DND-41 (cell line): ENCODE data around the gene PI4K2B.
"Not testable (repeated sequence)": the region's sequence is repeated elsewhere in the genome, so short reads cannot be mapped to it uniquely, and the experiment has no call there.

Experiments used
- ATAC-seq: fragments of 200-7000 bp; cut with Tn5 transposase; 3 replicates; pipeline ENCODE4 v1.9.1; 2021; ENCODE audit warnings: low read depth; ENCODE audit not compliant: insufficient read depth
- DNase-seq: peaks from one replicate; pipeline ENCODE4 v3.0.0-alpha.2; 2020
- H2AFZ ChIP-seq: 2 replicates; pipeline ENCODE4 v1.6.0; 2012; ENCODE audit warnings: low read depth, low read length
- H3K27ac ChIP-seq: 2 replicates; pipeline ENCODE4 v1.5.1; 2012; ENCODE audit warnings: low read length, inconsistent platforms
- H3K27me3 ChIP-seq: fragments of 200-600 bp; sonication (generic); 2 replicates; pipeline ENCODE4 v1.6.0; 2012; ENCODE audit warnings: low read length, mild to moderate bottlenecking, inconsistent platforms; ENCODE audit not compliant: insufficient read depth, poor library complexity
- H3K36me3 ChIP-seq: 2 replicates; pipeline ENCODE4 v1.5.1; 2012; ENCODE audit warnings: low read length, inconsistent platforms; ENCODE audit not compliant: insufficient read depth
- H3K4me1 ChIP-seq: 2 replicates; pipeline ENCODE4 v1.5.1; 2012; ENCODE audit warnings: mild to moderate bottlenecking, low read length; ENCODE audit not compliant: insufficient read depth
- H3K4me2 ChIP-seq: 2 replicates; pipeline ENCODE4 v1.6.0; 2012; ENCODE audit warnings: mild to moderate bottlenecking, moderate library complexity, low read length, inconsistent platforms; ENCODE audit not compliant: insufficient read depth
- H3K4me3 ChIP-seq, 2 experiments: fragments of 200-600 bp in 1 of 2; shearing (Covaris generic) in 1 of 2; 2 replicates each; pipeline ENCODE4 v1.5.1; 2012 to 2016; ENCODE audit warnings: inconsistent platforms in 2 of 2, low read length in 2 of 2, mild to moderate bottlenecking in 2 of 2, low read depth in 1 of 2, moderate library complexity in 1 of 2
- H3K79me2 ChIP-seq: 2 replicates; pipeline ENCODE4 v1.6.0; 2012; ENCODE audit warnings: low read length, inconsistent platforms; ENCODE audit not compliant: insufficient read depth
- H3K9ac ChIP-seq: 2 replicates; pipeline ENCODE4 v1.6.0; 2012; ENCODE audit warnings: low read depth, mild to moderate bottlenecking, inconsistent platforms, low read length, moderate library complexity
- H3K9me3 ChIP-seq: 2 replicates; pipeline ENCODE4 v1.5.1; 2012; ENCODE audit warnings: low read length, moderate library complexity, mild to moderate bottlenecking, inconsistent platforms; ENCODE audit not compliant: insufficient read depth, severe bottlenecking
- H4K20me1 ChIP-seq: 2 replicates; pipeline ENCODE4 v1.6.0; 2012; ENCODE audit warnings: low read length; ENCODE audit not compliant: insufficient read depth
- EZH2 ChIP-seq: IDR thresholded peaks from 3 replicates; pipeline ENCODE4 v1.6.1; 2012; ENCODE audit warnings: borderline replicate concordance, low read depth, mild to moderate bottlenecking, moderate library complexity, low read length, inconsistent platforms; ENCODE audit not compliant: severe bottlenecking
- TF ChIP-seq, protein P1 (sequence below): IDR thresholded peaks from 2 replicates; pipeline ENCODE4 v1.5.1; 2012; ENCODE audit warnings: borderline replicate concordance, low read length, moderate library complexity, mild to moderate bottlenecking; ENCODE audit not compliant: poor library complexity, severe bottlenecking; ENCODE audit errors: extremely low read depth

Gene PI4K2B

DNA sequence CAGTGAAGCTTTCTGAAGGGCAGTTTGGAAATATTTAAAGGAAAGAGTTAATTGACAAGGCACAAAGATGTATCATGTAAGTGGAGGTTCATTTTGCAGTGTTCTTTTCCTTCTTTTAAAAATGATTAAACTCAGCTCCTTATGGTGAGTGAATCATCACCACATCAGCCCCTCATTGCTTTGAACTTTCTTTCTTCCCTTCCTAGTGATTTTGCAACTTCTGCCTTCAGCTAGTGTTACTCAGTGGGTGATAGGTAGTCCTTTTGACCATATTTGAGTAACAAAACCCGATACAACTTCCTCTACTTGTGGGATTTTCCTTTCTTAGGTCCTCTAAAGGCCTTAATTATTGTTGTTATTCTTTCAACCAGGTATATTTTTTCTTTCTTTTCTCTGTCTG is 86.9 kb downstream of the PI4K2B start:
- TF ChIP-seq, protein P1, sequence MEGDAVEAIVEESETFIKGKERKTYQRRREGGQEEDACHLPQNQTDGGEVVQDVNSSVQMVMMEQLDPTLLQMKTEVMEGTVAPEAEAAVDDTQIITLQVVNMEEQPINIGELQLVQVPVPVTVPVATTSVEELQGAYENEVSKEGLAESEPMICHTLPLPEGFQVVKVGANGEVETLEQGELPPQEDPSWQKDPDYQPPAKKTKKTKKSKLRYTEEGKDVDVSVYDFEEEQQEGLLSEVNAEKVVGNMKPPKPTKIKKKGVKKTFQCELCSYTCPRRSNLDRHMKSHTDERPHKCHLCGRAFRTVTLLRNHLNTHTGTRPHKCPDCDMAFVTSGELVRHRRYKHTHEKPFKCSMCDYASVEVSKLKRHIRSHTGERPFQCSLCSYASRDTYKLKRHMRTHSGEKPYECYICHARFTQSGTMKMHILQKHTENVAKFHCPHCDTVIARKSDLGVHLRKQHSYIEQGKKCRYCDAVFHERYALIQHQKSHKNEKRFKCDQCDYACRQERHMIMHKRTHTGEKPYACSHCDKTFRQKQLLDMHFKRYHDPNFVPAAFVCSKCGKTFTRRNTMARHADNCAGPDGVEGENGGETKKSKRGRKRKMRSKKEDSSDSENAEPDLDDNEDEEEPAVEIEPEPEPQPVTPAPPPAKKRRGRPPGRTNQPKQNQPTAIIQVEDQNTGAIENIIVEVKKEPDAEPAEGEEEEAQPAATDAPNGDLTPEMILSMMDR, result no peak
- Histone ChIP-seq H3K27ac (no peak overlapping the region), H3K4me1 (no peaks in the 10 kb centered on the region), H3K9me3 (no peaks in the 10 kb centered on the region), H3K36me3 (peaks cover 18% of the 10 kb centered on the region), H2AFZ (no peak overlapping the region), H3K4me2 (no peak overlapping the region), H4K20me1 (no peaks in the 10 kb centered on the region), H3K79me2 (peaks cover 3% of the 10 kb centered on the region; the same call in 1 of the 2 replicates), H3K27me3 (no peaks in the 10 kb centered on the region), H3K4me3 (no peak overlapping the region), H3K9ac (no peak overlapping the region)
- no peak for ATAC-seq
- DNase-seq, result no peak

DNA sequence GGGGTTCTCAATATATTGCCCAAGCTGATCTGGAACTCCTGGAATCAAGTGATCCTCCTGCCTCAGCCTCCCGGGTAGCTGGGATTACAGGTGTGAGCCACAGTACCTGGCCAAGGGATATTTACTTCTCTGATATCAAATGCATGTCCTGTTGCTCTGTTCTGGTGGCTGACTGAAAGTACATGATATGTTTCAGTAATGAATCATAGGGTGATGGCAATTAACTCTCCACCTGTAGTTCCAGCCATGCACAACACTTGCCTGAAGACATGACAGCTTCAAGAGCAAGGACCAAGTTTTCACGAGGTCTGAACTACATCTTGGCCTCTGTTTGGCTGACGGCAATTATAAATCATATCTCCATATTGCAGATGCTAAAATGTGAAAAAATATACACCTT is 87.9 kb downstream of the PI4K2B start:
- no peak for TF ChIP-seq EZH2
- TF ChIP-seq, protein P1, result no peak

DNA sequence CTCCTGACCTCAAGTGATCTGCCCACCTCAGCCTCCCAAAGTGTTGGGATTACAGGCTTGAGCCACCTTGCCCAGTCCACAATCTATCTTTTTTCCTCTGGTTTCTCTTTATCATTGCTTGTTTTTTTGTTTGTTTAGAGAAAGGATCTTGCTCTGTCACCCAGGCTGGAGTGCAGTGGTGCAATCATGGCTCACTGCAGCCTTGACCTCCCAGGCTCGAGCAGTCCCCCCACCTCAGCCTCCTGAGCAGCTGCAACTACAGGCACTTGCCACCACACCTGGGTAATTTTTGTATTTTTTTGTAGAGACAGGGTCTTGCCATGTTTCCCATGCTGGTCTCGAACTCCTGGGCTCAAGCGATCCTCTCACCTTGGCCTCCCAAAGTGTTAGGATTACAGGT is 94.6 kb downstream of the PI4K2B start:
- not testable (repeated sequence) for H3K4me2 ChIP-seq, H4K20me1 ChIP-seq, H3K4me1 ChIP-seq, H3K4me3 ChIP-seq, H3K9me3 ChIP-seq, H3K9ac ChIP-seq, H3K27ac ChIP-seq, ATAC-seq, H2AFZ ChIP-seq, DNase-seq, H3K36me3 ChIP-seq, H3K79me2 ChIP-seq, H3K27me3 ChIP-seq

More for the DNA sequence above, 87.9 kb downstream of the PI4K2B start:
- Histone ChIP-seq H3K4me1 (no peaks in the 10 kb centered on the region), H3K4me3 (no peak overlapping the region), H3K27me3 (no peaks in the 10 kb centered on the region), H2AFZ (no peak overlapping the region), H3K4me2 (no peak overlapping the region), H3K9ac (no peak overlapping the region), H4K20me1 (no peaks in the 10 kb centered on the region), H3K27ac (no peak overlapping the region), H3K79me2 (peaks cover 2% of the 10 kb centered on the region; the same call in 1 of the 2 replicates), H3K36me3 (peaks cover 12% of the 10 kb centered on the region), H3K9me3 (no peaks in the 10 kb centered on the region)
- ATAC-seq, result no peak
- DNase-seq, result no peak
